HG03469 (cell line): Measurements from ENCODE around the gene NSMCE1.

ENCODE experiments used
- ATAC-seq: cut with Tn5 transposase; IDR thresholded peaks from one replicate; pipeline ENCODE4 v1.9.1; 2021; ENCODE audit warnings: mild to moderate bottlenecking, moderate library complexity, moderate number of reproducible peaks; ENCODE audit not compliant: unreplicated experiment

The NSMCE1 gene

DNA sequence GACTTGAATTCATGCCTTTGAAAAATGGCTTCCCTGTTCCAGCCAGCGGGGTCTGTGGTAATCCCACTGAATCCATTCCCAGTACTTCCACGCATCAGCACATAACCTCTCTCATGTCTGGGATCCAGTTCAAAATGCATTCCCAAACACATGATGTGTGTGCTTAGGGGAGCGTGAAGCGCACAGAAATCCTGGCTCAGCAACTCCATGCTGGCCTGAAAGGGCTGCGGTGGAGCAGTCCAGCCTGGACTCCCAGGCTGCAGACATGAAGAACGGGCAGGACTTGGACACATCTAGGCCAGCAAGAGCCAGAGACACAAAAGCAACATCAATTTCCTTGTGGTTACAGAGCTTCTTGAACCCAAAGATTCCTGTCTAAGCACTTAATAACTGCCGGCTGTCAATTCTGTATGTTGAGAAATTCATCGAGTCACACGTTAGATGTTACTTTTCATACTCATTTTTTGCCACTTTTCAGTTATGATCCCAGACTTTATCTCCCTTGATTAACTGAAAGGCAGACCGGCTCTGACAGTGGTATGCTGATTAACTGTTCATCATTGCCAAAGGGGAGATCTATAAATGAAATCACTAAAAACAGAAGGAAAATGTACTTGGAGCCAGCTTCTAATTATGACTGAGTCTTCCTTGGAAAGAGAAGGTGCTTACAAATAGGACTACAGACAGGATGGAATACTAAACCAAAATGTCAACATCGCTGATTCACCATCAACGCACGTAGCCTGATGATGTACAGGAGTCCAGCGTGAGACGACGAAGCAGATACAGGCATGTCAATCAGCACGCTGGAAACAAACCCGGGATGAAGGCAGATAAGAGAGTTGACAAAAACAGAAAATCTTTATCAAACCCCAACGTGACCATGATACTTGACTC lies 23.0 kb downstream of the NSMCE1 start:
- ATAC-seq = no peak

DNA sequence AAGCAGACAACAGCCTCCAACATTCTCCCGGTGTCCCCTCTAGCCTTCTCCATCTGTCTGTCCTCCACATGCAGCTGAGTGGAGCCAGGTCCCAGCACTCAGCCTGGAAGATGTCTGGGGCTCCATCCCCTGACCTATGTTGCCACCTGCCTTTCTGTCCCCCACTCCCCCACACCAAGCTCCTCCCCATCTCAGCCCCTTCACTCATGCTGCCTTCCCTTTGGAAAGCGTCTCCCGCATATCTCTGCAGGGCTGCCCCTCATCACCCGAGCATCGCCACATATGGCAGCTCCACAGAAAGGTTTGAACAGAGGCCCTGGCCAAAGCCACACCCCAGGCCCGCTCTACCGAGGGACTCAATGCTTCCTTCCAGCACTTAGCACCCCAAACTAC lies 24.2 kb downstream of the NSMCE1 start:
- no peak for ATAC-seq

GRCh38 chr16:27243725-27244362 lies 24.7 kb downstream of the NSMCE1 start:
- no peak for ATAC-seq

DNA sequence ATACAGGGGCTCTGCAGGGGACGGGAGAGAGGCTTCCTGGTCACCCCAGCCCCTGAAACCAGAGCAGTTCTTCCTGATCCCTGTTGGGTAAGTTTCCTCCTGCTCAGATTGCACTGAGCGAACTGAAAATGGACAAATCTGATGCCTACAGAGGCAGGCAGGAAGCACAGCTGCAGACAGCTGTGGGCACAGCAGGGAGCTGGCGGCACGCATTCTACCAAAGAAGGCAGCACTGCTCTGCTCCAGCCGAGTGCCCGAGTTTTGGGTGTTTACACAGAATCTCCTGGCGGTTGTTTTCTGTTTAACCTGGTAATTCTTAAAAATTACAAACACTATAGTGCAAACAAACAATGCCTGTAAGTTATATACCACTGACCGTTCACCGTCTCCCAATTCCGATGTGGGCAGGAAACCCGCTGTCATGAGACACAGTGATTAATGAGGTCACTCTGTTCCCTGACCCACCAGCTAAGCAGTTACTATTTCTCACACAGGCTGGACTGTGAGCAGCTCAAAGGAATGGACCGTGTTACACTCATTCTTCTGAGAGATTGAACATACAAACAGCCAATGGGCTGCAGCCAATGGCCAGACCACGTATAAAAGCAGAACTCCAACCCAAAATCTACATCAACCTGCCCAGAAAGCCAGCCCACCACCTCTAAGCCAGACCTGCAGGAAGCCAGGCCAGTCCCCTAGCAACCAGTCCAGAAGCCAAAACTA lies 25.5 kb downstream of the NSMCE1 start:
- no peak for ATAC-seq

- ATAC-seq = no peak
Measured at GRCh38 chr16:27242398-27242797, 26.2 kb downstream of the NSMCE1 start.

DNA sequence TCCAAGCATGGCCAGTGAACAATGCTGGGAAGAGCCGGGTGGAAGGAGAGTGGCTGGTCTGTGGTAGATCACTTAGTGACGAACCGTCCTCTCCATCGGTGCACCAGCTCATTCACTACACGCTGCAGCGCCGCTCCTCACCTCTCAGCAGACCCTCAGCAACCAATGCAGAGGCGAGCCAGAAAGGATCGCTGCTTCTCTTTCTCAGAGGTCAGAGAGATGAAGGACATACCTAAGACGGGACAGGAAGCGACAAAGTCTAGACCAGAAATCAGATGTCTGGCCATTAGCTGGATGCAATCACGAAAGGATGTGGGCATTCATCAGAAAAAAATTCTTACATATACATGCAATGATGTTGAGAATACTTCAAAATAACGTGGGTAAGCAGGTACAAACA lies 26.9 kb downstream of the NSMCE1 start:
- ATAC-seq = no peak

- ATAC-seq = no peak
Measured at GRCh38 chr16:27240948-27241531, 27.5 kb downstream of the NSMCE1 start.

GRCh38 chr16:27239906-27240655 lies 28.5 kb downstream of the NSMCE1 start:
- no peak for ATAC-seq

- ATAC-seq = no peak
Measured at GRCh38 chr16:27239026-27239425, 29.5 kb downstream of the NSMCE1 start.

DNA sequence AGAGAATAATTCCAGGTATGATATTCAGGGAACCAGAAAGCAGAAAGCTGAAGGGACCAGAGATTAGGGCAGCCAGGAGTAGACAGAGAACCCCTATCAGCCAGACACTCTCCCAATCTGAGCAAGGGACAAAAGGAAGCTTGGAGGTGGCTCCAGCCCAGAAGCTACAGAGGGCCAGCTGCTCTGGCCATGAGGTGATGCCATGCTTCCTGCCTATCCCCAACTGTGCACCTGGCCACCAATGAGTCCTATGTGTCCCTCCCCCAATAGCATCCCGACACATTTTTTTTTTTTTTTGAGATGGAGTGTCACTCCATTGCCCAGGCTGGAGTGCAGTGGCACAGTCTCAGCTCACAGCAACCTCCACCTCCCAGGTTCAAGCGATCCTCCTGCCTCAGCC lies 30.0 kb downstream of the NSMCE1 start:
- no peak for ATAC-seq

DNA sequence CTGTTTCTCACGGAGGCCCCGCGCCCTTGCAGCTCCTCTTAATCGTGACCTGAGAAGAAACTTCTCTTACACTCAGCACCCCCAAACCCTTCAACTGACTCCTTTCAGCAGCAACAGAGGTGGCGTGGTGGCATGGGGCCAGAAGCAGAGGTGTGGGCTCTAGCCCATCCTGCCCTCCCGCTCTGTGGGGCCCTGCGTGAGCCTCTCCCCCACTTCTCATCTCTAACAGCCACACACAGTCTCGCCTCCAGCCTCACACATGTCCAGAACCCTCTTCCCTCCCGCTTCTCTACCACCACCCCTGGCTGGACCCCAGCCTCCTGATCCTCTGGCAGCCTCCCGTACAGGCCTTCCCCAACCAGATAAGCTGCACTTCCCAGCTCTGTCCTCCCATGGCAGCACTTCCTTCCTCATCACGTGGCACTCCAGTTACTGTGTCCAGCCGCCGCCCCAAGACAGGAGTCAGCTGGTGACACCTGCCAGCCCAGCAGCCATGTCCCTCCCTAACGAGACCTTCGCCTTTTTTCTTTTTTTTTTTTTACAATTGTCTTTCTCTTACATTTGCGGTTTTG lies 30.5 kb downstream of the NSMCE1 start:
- no peak for ATAC-seq

DNA sequence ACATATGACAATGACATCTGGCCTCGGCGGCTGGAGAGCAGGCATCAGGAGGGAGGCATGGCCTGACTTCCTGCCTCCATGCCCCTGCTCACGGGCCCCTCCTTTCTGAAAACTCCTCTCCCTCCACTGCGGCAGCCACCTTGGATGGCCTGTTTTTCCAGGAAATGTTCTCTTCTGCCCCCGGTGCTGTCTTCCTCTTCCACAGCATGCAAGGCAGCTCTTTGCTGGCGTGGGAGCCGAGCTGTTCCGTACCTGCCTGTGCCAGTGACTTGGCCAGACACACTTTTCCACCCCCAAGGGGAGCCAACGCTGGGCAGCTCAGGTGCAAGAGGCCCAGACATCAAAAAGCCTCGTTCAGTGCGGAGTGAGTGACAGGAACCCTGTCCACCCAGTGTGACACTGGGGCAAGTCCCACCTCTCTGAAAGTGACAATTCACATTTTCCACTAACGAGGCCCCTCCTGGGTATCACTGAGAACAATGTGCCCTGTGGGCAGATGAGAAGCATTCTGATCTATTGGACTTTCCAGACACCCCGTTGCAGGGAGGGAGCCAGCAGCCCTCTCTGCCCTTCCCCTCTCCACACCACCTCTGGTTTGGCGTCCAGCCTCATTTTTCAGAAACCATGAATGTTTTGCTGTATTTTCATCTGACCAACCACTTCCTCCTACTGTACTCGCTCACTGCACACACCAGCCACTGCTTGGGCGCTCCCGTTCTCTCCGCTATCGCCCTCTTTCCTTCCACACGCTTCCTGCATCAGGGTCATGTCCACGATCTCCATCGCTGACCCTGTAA lies 31.2 kb downstream of the NSMCE1 start:
- peak; percentile 49 for ATAC-seq

DNA sequence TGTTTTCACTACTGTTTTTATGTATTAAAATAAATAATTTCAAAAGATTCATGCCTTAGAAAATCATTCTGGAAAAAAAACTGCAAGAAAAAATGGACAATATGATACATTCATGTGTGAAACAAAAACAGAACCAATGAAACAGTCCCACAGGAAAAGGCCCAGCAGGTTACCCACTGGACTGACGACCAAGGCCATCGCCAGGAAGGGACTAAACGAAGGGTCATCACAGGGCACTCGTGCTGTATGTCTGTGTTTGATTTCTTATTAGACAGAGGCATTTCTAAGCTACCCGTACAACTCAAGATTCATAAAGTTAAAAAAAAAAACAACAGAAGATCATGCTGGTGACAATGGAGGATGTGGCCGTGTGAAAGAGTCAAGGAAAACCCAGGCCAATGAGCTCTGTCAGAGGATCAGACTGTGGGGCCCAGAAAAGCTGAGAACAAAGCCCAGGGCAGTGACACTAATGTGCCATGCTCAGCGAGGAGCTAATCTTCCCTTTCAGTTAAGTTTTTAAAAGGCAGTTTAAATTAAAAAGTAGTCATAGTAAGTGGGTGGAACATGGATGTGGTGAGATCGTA lies 31.8 kb downstream of the NSMCE1 start:
- no peak for ATAC-seq

- ATAC-seq = no peak
Measured at GRCh38 chr16:27235938-27236245, 32.7 kb downstream of the NSMCE1 start.

DNA sequence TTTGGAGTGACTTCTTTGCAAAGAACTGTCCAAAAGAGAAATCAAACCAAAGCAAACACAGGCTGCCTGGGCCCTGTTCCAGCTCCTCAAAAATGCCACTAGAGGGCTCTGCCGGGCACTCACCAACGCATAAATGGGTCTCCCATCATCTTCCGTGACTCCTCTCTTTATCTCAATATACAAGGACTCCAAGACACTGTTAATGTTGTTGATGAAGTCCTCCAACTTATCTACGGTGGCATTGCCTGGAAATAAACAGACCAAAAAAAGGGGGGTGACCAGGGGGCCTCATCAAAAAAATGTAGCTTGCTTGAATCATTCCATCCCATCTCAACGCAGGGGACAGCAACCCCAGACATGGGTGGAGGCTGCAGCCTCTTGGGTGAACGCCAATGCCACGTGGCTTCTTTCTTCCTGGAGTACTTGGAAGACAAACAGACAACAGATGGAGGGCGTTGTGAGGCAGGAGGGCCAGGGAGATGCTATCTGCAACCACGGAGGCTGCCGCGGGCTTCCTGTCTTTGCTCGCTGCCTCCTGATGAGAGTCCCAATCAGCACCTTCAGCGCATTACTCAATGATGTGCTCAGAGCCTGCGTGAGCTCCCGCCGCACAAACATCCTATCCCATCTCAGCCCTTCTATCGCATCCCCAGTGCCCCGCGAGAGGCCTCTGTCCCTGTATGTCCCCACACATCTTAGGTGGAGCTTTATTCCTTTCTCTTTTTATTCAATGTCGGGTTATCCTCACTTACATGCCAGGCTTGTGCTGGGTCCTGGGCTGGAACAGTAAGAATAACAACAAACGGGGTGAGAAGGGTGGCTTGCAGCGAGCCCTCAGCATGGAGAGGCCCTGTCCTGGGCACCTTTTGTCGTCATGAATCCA lies 33.3 kb downstream of the NSMCE1 start:
- ATAC-seq = no peak

DNA sequence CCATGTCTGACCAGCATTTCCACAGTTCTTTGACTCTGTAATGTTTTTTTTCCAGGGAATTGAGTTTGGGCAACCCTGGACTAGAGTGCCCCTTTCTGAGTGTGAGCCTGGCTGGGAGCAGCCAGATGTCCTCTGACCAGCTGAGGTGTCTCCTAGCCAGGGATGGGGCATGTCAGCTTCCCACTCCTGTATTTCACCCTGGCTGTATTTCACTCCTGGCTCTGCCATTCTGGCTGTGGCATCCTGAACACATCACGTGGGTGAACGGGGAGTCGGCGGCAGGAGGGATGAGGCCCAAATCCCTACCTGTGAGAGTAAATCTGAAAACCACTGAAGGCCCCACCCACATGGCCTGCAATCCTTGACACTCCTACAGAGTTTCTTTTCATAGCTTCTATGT lies 34.0 kb downstream of the NSMCE1 start:
- ATAC-seq = no peak

DNA sequence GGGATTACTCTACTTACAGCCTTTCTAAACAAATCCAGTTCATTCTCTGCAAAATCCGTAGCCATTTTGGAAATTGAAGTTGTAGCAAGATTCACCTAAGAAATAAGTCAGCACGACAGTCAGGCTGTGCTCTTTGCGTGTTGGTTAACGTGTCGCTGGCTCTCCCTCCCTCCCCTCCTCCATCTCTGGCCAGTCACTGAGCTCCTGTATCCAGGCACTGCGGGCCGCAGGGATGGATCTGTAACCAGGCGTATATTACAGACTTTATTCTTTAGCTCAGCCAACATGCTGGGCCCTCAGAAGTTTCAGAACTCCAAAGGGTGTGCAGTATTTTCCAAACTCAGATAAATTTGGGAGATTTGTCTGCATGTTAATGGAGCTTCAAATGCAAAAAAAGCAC lies 34.4 kb downstream of the NSMCE1 start:
- ATAC-seq = no peak

DNA sequence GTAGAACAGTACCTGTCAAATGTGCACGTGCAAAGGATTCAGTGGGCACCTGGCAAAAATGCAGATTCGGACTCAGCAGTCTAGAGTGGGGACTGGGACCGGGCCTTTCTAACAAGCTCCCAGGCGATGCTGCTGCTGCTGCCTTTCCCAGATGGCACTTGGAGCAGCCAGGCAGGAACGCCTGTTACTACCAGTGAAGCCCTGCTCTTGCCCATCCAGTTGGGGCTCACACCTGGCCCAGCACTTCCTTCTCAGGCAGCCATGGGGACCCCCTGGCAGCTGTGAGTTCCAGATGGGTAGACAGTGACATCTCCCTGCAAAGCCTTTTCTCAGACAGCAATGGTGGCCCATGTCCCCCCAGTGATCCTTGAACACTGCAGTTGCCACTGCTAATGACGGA lies 34.8 kb downstream of the NSMCE1 start:
- no peak for ATAC-seq
